DND-41 (cell line): ENCODE results near the gene FAT1.

ENCODE experiments used
- ATAC-seq: fragments of 200-7000 bp; cut with Tn5 transposase; 3 replicates; pipeline ENCODE4 v1.9.1; 2021; ENCODE audit warnings: low read depth; ENCODE audit not compliant: insufficient read depth
- DNase-seq: peaks from one replicate; pipeline ENCODE4 v3.0.0-alpha.2; 2020
- H2AFZ ChIP-seq: 2 replicates; pipeline ENCODE4 v1.6.0; 2012; ENCODE audit warnings: low read depth, low read length
- H3K27ac ChIP-seq: 2 replicates; pipeline ENCODE4 v1.5.1; 2012; ENCODE audit warnings: low read length, inconsistent platforms
- H3K27me3 ChIP-seq: fragments of 200-600 bp; sonication (generic); 2 replicates; pipeline ENCODE4 v1.6.0; 2012; ENCODE audit warnings: low read length, mild to moderate bottlenecking, inconsistent platforms; ENCODE audit not compliant: insufficient read depth, poor library complexity
- H3K36me3 ChIP-seq: 2 replicates; pipeline ENCODE4 v1.5.1; 2012; ENCODE audit warnings: low read length, inconsistent platforms; ENCODE audit not compliant: insufficient read depth
- H3K4me1 ChIP-seq: 2 replicates; pipeline ENCODE4 v1.5.1; 2012; ENCODE audit warnings: mild to moderate bottlenecking, low read length; ENCODE audit not compliant: insufficient read depth
- H3K4me2 ChIP-seq: 2 replicates; pipeline ENCODE4 v1.6.0; 2012; ENCODE audit warnings: mild to moderate bottlenecking, moderate library complexity, low read length, inconsistent platforms; ENCODE audit not compliant: insufficient read depth
- H3K4me3 ChIP-seq, 2 experiments: fragments of 200-600 bp in 1 of 2; shearing (Covaris generic) in 1 of 2; 2 replicates each; pipeline ENCODE4 v1.5.1; 2012 to 2016; ENCODE audit warnings: inconsistent platforms in 2 of 2, low read length in 2 of 2, mild to moderate bottlenecking in 2 of 2, low read depth in 1 of 2, moderate library complexity in 1 of 2
- H3K79me2 ChIP-seq: 2 replicates; pipeline ENCODE4 v1.6.0; 2012; ENCODE audit warnings: low read length, inconsistent platforms; ENCODE audit not compliant: insufficient read depth
- H3K9ac ChIP-seq: 2 replicates; pipeline ENCODE4 v1.6.0; 2012; ENCODE audit warnings: low read depth, mild to moderate bottlenecking, inconsistent platforms, low read length, moderate library complexity
- H3K9me3 ChIP-seq: 2 replicates; pipeline ENCODE4 v1.5.1; 2012; ENCODE audit warnings: low read length, moderate library complexity, mild to moderate bottlenecking, inconsistent platforms; ENCODE audit not compliant: insufficient read depth, severe bottlenecking
- H4K20me1 ChIP-seq: 2 replicates; pipeline ENCODE4 v1.6.0; 2012; ENCODE audit warnings: low read length; ENCODE audit not compliant: insufficient read depth
- CTCF ChIP-seq: IDR thresholded peaks from 2 replicates; pipeline ENCODE4 v1.5.1; 2012; ENCODE audit warnings: borderline replicate concordance, low read length, moderate library complexity, mild to moderate bottlenecking; ENCODE audit not compliant: poor library complexity, severe bottlenecking; ENCODE audit errors: extremely low read depth
- EZH2 ChIP-seq: IDR thresholded peaks from 3 replicates; pipeline ENCODE4 v1.6.1; 2012; ENCODE audit warnings: borderline replicate concordance, low read depth, mild to moderate bottlenecking, moderate library complexity, low read length, inconsistent platforms; ENCODE audit not compliant: severe bottlenecking

Gene FAT1

DNA sequence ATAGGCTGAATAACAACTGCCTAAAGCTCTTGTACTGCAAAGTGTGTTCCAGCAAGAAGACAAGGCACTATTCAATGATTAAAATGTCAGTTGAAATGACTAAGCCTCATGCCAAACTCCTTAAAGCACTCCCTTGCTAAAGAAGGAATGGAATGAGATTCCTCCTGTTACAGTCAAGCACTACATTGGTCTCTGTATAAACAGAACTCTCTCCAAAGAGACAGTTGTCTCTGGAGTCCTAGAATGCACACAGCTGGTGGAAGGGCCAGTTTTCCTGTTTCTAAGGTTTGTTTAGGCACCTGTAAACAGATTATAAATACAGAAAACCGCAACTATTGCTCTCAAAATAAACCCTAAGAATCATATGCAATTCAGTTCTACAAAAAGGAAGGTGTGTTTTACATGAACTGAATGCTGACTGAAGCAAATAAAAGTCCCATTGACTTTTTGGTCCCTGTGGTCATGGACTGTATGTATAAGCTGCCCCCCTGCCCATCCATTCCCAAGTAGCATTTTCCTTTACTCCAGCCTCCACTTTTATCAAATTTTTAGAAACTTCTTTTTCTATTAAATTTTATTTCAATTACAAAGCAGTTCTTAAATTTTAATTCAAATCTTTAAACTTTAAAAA, 47.0 kb downstream of the FAT1 start:
- Histone ChIP-seq H3K79me2 (no peaks in the 10 kb centered on the region), H3K27ac (no peak overlapping the region), H3K4me2 (no peak overlapping the region), H3K4me1 (no peaks in the 10 kb centered on the region), H3K36me3 (no peaks in the 10 kb centered on the region), H3K9me3 (no peaks in the 10 kb centered on the region), H3K27me3 (no peaks in the 10 kb centered on the region), H2AFZ (no peak overlapping the region), H3K9ac (no peak overlapping the region), H4K20me1 (no peaks in the 10 kb centered on the region), H3K4me3 (no peak overlapping the region)
- DNase-seq (no peak), ATAC-seq (no peak)
- TF ChIP-seq CTCF (no peak), EZH2 (no peak)

GRCh38 chr4:186669735-186670134, 53.9 kb downstream of the FAT1 start:
- no peak overlapping the region for H2AFZ ChIP-seq
- no peak overlapping the region for H3K27ac ChIP-seq
- H3K4me1 ChIP-seq: no peaks in the 10 kb centered on the region
- no peak for TF ChIP-seq EZH2
- no peak for TF ChIP-seq CTCF
- DNase-seq: no peak
- H3K79me2 ChIP-seq: no peaks in the 10 kb centered on the region
- H3K4me2 ChIP-seq: no peak overlapping the region
- H3K36me3 ChIP-seq: no peaks in the 10 kb centered on the region
- no peak for ATAC-seq
- no peaks in the 10 kb centered on the region for H3K27me3 ChIP-seq
- H3K9ac ChIP-seq: no peak overlapping the region
- H4K20me1 ChIP-seq: no peaks in the 10 kb centered on the region
- H3K9me3 ChIP-seq: no peaks in the 10 kb centered on the region
- H3K4me3 ChIP-seq: no peak overlapping the region

DNA sequence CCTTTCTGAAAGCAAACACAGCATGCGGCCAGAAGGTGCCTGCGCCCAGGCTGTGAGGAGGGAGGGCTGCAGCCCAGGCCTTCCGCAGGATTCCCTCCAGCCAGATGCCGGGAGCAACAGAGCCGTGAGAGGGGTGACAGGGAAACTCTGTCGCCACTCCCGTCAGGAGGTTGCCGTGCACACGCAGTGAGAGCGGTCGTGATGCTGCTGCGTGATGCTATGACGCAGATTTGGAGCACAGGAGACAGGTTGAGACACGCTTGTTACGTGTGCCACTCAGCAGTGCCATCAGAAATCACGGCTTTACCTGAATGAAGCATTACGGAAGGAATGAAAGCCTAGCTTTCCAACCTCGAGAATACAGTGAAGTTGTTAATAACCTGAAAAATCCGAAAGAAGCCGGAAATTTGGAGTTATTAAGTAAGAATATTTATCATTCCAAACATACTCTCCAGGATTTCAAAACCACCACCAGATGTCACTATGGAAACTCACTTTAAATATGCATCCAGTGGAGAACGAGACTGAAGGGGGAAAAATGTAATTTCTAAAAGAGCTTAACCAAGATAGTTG, 54.4 kb downstream of the FAT1 start:
- Histone ChIP-seq H3K79me2 (no peaks in the 10 kb centered on the region), H3K27me3 (no peaks in the 10 kb centered on the region), H3K4me2 (no peak overlapping the region), H3K9ac (no peak overlapping the region), H3K4me1 (no peaks in the 10 kb centered on the region), H3K9me3 (no peaks in the 10 kb centered on the region), H3K4me3 (no peak overlapping the region), H4K20me1 (no peaks in the 10 kb centered on the region), H3K27ac (no peak overlapping the region), H2AFZ (no peak overlapping the region), H3K36me3 (no peaks in the 10 kb centered on the region)
- TF ChIP-seq EZH2 (no peak), CTCF (peak; percentile 27)
- no peak for DNase-seq
- ATAC-seq: no peak

DNA sequence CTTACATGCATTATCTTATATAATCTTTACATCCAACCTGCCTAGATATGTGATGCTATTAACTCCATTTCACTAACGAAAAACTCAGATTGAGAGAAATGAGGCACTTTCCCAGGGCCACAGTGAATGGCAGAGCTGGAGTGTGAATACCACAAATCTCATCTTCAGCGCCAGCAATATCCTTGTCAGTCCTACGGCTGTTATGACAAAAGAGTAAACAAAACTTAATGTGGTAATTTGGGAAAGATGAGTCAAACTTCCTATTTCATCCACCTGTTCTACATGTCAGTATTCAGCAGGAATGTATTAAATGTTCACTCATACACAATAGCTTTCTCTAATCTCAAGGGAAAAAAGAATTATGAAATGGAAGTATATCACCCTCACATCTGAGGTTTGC, 56.9 kb downstream of the FAT1 start:
- no peak overlapping the region for H2AFZ ChIP-seq
- H3K79me2 ChIP-seq: no peaks in the 10 kb centered on the region
- no peak overlapping the region for H3K4me3 ChIP-seq
- ATAC-seq (no peak), DNase-seq (no peak)
- no peaks in the 10 kb centered on the region for H4K20me1 ChIP-seq
- H3K4me1 ChIP-seq: no peaks in the 10 kb centered on the region
- H3K9me3 ChIP-seq: no peaks in the 10 kb centered on the region
- TF ChIP-seq CTCF (no peak), EZH2 (no peak)
- H3K36me3 ChIP-seq: no peaks in the 10 kb centered on the region
- H3K27ac ChIP-seq: no peak overlapping the region
- H3K9ac ChIP-seq: no peak overlapping the region
- no peaks in the 10 kb centered on the region for H3K27me3 ChIP-seq
- no peak overlapping the region for H3K4me2 ChIP-seq
